ENCODE measurements around the gene FEM1A.
"Not testable (repeated sequence)": the region's sequence is repeated elsewhere in the genome, so short reads cannot be mapped to it uniquely, and the experiment has no call there.

The FEM1A gene

GRCh38 chr19:4759388-4760284, 31.9 kb upstream of the FEM1A start:
- TF ChIP-seq ZNF274 (IDR thresholded peaks at IDR 0.05; ENCODE audit: low read depth, low read length) = no peak
- peak overlapping the region; percentile 19; the same call in 1 of the 2 replicates for H3K4me3 ChIP-seq (ENCODE audit: low read length)

- TF ChIP-seq ZNF274 (IDR thresholded peaks at IDR 0.05; ENCODE audit: low read depth, low read length) = no peak
- H3K4me3 ChIP-seq (ENCODE audit: low read length) = peak overlapping the region; percentile 19; the same call in 1 of the 2 replicates
Measured at GRCh38 chr19:4760285-4760650, 31.3 kb upstream of the FEM1A start.

- TF ChIP-seq ZNF274 (IDR thresholded peaks at IDR 0.05; ENCODE audit: low read depth, low read length) = no peak
- H3K4me3 ChIP-seq (ENCODE audit: low read length) = no peak overlapping the region
Measured at GRCh38 chr19:4763021-4763420, 28.5 kb upstream of the FEM1A start.

- no peak overlapping the region for H3K4me3 ChIP-seq (ENCODE audit: low read length)
- no peak for TF ChIP-seq ZNF274 (IDR thresholded peaks at IDR 0.05; ENCODE audit: low read depth, low read length)
Measured at GRCh38 chr19:4764393-4764660, 27.2 kb upstream of the FEM1A start.

GRCh38 chr19:4768934-4769777, 22.4 kb upstream of the FEM1A start:
- no peak overlapping the region for H3K4me3 ChIP-seq (ENCODE audit: low read length)
- no peak for TF ChIP-seq ZNF274 (IDR thresholded peaks at IDR 0.05; ENCODE audit: low read depth, low read length)

GRCh38 chr19:4772566-4772965, 19.0 kb upstream of the FEM1A start:
- no peak for TF ChIP-seq ZNF274 (IDR thresholded peaks at IDR 0.05; ENCODE audit: low read depth, low read length)
- H3K4me3 ChIP-seq (ENCODE audit: low read length) = no peak overlapping the region

- TF ChIP-seq ZNF274 (IDR thresholded peaks at IDR 0.05; ENCODE audit: low read depth, low read length) = no peak
- H3K4me3 ChIP-seq (ENCODE audit: low read length) = no peak overlapping the region
Measured at GRCh38 chr19:4773047-4773640, 18.4 kb upstream of the FEM1A start.

- H3K4me3 ChIP-seq (ENCODE audit: low read length) = no peak overlapping the region
- TF ChIP-seq ZNF274 (IDR thresholded peaks at IDR 0.05; ENCODE audit: low read depth, low read length) = no peak
Measured at GRCh38 chr19:4774136-4774535, 17.4 kb upstream of the FEM1A start.

- TF ChIP-seq ZNF274 (IDR thresholded peaks at IDR 0.05; ENCODE audit: low read depth, low read length) = no peak
- H3K4me3 ChIP-seq (ENCODE audit: low read length) = no peak overlapping the region
Measured at GRCh38 chr19:4775627-4776152, 15.8 kb upstream of the FEM1A start.

GRCh38 chr19:4776436-4777211, 14.9 kb upstream of the FEM1A start:
- no peak overlapping the region for H3K4me3 ChIP-seq (ENCODE audit: low read length)
- TF ChIP-seq ZNF274 (IDR thresholded peaks at IDR 0.05; ENCODE audit: low read depth, low read length) = no peak

GRCh38 chr19:4778124-4778523, 13.4 kb upstream of the FEM1A start:
- not testable (repeated sequence) for H3K4me3 ChIP-seq (ENCODE audit: low read length)

- no peak for TF ChIP-seq ZNF274 (IDR thresholded peaks at IDR 0.05; ENCODE audit: low read depth, low read length)
Measured at GRCh38 chr19:4780860-4781259, 10.7 kb upstream of the FEM1A start.

GRCh38 chr19:4781801-4782200, 9.7 kb upstream of the FEM1A start:
- TF ChIP-seq ZNF274 (IDR thresholded peaks at IDR 0.05; ENCODE audit: low read depth, low read length) = no peak
- H3K4me3 ChIP-seq (ENCODE audit: low read length) = no peak overlapping the region

More at GRCh38 chr19:4780860-4781259, 10.7 kb upstream of the FEM1A start:
- H3K4me3 ChIP-seq (ENCODE audit: low read length) = no peak overlapping the region

- H3K4me3 ChIP-seq (ENCODE audit: low read length) = not testable (repeated sequence)
Measured at GRCh38 chr19:4786412-4787016, 5.0 kb upstream of the FEM1A start.

GRCh38 chr19:4792019-4792865, 708 bp downstream of the FEM1A start:
- peak overlapping the region; percentile 76; the same call in 1 of the 2 replicates for H3K4me3 ChIP-seq (ENCODE audit: low read length)

- H3K4me3 ChIP-seq (ENCODE audit: low read length) = peak overlapping the region; percentile 76; the same call in 1 of the 2 replicates
Measured at GRCh38 chr19:4792866-4793195, 1.3 kb downstream of the FEM1A start.

- H3K4me3 ChIP-seq (ENCODE audit: low read length) = not testable (repeated sequence)
Measured at GRCh38 chr19:4793278-4793677, 1.7 kb downstream of the FEM1A start.

Measured in GM08714 (cell line).